Stimulated activated CD8-positive, alpha-beta memory T cell treated with anti-CD3 and anti-CD28 coated beads, Interleukin-15, amount 100 ng/mL, for 48 hours (primary cell): Measurements from ENCODE around the gene KNG1.
A peak's percentile ranks its signal among the peaks of the same experiment; 100 is the strongest.
"Not testable (repeated sequence)": the region's sequence is repeated elsewhere in the genome, so short reads cannot be mapped to it uniquely, and the experiment has no call there.

Experiments used
- DNase-seq, 2 donors: peaks; one replicate each; pipeline ENCODE4 v3.0.0-alpha.2; 2020; ENCODE audit warnings: low read depth in 2 of 2

KNG1 gene

DNA sequence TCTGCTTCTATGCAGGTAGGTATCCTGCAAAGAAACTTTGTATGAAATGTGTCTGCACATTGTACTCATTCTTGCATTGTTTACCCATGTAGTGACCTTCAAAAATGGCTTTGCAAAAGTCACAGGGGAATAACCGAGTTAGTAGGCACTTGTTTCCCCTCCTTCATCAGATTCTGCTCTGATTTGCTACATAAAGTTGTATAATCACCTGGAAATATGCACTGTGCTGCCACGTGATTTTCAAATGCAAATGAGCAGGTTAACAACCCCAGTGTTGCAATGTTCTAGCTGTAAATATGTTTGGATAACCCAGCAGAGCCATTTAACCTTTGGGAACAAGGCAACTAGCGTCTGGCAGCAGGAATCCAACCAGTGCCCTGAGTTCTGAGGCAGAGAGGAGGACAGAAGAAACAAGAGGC, at the start of gene KNG1:
Gene KNG1, plus strand, starts transcription at position 321 of the 419 bp plus-strand sequence. CDS start 184 bp downstream, outside the sequence.
- no peak for DNase-seq

DNA sequence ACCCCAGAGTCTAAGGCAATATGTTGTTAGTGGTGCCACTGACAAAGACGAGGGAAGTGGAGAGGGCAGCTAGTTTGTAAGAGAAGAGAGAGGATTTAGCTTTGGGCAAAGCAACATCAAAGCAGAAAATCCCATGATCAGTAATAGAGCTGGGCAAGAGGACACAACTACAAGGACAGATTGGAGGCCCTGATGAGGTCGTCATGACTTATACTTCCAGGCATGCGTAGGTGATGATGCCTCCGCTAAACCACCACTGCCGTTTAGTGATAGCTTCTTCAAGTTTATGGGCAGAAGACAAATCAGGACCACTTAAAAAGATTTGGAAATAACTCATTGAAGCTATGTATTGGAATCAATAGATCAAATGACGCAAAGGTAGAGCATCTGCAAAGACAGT, 48.7 kb upstream of the KNG1 start:
- DNase-seq = no peak

- DNase-seq = no peak
Measured at GRCh38 chr3:186669378-186670084, 47.6 kb upstream of the KNG1 start.

- DNase-seq = no peak
Measured at GRCh38 chr3:186670155-186670554, 47.0 kb upstream of the KNG1 start.

- no peak for DNase-seq
Measured at GRCh38 chr3:186671051-186671450, 46.1 kb upstream of the KNG1 start.

GRCh38 chr3:186678604-186679003, 38.6 kb upstream of the KNG1 start:
- no peak for DNase-seq

DNA sequence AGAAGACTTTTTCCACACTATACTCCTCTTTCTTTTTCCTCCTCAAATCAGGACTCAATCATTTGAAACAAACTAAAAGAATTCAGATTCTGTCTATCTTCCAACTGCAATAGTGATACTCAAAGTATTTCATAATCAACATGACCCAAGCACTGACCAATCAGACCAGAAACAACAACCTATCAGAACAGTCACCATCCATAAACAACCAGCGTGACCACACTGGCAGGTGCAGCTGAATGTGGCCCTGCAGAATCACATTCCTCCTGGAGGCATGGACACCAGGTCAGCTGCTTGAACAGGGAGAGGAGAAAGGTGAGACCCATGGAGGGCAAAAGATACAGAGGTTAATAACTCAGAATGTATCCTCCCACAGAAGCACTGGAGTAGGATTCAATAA, 38.0 kb upstream of the KNG1 start:
- DNase-seq = no peak

DNA sequence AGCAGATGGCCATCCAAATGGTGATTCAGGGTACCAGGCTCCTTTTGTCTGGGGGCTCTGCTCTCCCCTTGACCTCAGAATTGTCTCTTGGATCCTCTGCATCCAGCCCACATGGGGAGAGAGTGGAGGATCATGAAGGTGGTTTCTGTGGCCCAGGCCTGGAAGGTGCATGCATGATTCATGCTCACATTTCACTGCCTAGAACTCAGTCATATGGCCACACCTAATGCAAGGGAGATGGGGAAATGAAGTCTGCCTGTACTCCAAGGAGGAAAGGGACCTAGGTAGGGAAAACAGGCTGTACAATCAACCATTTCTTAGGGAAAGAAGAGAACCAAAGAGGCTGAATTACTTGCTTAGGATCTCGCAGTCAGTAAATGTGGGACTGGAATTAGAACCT, 36.3 kb upstream of the KNG1 start:
- DNase-seq = no peak

- no peak for DNase-seq
Measured at GRCh38 chr3:186682812-186683211, 34.3 kb upstream of the KNG1 start.

GRCh38 chr3:186683979-186684378, 33.2 kb upstream of the KNG1 start:
- DNase-seq = no peak

DNA sequence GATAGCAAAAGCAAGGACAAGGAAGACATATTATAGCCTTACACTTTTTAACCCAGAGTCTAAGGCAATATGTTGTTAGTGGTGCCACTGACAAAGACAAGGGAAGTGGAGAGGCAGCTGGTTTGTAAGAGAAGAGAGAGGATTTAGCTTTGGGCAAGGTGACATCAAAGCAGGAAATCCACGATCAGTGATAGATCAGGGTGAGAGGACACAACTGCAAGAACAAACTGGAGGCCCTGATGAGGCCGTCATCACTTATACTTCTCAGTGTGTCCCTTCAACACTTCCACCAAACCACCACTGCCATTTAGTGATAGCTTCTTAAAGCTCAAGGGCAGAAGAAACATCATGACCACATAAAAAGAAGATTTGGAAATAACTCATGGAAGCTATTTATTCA, 30.7 kb upstream of the KNG1 start:
- not testable (repeated sequence) for DNase-seq

DNA sequence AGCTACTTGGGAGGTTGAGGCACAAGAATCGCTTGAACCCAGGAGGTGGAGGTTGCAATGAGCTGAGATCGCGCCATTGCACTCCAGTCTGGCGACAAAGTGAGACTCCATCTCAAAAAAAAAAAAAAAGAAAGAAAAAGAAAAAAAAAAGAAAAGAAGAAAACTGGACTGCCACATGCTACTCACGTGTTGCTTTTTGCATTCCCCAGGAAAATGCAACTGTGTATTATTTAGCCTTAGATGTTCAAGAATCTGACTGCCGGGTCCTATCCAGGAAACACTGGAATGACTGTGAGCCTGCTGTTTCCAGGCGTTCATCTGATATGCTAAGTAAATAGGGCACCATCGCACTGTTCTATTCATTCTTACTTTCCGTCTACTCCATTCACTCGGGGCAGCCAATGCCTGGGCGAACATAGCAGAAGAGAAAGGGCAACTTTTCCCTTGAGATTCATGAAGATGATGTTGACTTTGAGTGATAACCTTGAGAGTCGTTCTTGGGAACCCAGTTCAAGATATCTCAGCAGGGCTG, 30.0 kb upstream of the KNG1 start:
- no peak for DNase-seq

DNA sequence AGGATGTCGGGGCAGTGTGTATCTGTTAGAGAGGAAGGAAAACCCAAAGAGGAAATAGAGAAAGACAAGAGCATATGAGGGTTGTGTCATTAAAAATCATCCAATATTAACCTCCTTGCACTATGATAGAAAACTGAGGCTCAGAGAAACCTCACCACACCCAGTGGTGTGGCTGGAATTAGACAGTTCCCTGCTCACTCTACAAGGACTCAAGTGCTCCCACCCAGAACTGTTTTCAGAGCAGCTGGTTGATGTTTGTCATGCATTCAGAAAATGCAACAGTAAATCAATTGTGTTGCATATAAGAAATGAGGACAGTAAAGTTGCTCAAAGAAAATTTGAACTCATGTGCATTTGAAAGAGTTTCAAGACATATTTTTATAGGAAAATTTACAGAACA, 26.9 kb upstream of the KNG1 start:
- DNase-seq = not testable (repeated sequence)

DNA sequence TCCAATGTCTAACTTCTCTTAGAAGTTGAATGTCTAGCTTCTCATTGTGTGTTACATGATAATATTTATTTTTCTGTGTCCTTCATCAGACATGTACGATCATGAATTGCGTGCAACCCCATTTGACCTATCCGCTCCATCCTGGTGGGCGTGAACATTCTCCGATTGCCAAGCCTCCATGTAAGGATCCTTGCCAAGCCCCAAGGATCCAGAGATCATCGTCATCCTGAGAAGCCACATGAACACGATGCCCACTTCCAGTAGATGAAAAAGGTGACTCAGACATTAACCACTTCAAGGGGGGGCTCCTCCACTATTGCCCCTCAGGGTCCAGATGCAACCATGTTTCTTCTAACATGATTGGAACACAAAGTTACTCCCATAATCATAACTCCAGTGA, 25.5 kb upstream of the KNG1 start:
- no peak for DNase-seq

DNA sequence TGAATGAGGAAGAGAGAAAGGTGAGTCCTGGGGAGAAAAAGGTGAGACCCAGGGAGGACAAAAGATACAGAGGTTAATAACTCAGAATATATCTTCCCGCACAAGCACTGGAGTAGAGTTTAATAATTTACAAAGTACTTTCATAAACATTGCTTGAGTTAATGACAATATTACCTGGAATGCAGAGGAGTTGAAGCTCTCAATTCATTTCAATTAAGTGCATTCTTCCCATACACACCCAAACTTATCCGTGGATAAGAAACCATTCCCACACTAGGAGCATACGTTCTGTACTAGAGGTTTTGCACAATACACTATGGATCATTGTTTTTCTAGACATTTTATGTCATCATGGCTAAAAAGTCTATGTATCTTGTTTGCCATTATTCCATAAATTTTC, 23.3 kb upstream of the KNG1 start:
- DNase-seq = no peak

DNA sequence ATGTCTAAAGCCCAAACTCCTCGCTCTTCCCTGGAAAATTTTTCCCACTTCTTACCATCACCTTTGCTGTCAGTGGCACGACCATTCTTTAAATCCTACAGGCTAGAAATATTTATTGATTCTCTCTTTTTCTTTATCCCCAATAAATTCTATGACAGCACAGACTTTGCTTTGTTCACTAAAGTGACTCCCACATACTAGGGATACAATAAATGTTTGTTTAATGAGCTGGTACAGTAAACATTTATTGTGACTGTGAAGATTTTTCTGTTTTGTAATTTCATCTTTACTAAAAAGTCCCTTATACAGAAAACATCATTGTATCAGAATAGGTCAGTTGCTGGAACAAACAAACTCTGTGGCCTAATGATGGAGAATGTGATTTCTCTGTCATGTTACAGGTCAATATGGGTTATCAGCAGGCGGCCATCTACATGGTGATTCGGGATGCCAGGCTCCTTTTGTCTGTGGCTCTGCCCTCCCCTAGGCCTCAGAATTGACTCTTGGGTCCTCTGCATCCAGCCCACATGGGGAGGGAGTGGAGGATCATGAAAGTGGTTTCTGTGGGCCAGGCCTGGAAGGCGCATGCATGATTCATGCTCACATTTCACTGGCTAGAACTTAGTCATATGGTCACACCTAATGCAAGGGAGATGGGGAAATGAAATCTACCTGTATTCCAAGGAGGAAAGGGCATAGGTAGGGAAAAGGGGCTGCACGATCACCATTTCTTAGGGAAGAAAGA, 22.7 kb upstream of the KNG1 start:
- no peak for DNase-seq

GRCh38 chr3:186696522-186696921, 20.6 kb upstream of the KNG1 start:
- DNase-seq = no peak

DNA sequence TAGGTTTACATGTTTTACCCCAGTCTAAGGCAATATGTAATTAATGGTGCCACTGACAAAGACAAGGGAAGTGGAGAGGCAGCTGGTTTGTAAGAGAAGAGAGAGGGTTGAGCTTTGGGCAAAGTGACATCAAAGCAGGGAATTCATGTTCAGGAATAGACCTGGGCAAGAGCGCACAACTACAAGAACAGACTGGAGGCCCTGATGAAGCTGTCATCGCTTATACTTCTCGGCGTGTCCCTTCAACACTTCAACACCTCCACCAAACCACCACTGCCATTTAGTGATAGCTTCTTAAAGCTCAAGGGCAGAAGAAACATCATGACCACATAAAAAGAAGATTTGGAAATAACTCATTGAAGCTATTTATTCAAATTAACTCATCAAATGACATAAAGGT, 19.6 kb upstream of the KNG1 start:
- no peak for DNase-seq

DNA sequence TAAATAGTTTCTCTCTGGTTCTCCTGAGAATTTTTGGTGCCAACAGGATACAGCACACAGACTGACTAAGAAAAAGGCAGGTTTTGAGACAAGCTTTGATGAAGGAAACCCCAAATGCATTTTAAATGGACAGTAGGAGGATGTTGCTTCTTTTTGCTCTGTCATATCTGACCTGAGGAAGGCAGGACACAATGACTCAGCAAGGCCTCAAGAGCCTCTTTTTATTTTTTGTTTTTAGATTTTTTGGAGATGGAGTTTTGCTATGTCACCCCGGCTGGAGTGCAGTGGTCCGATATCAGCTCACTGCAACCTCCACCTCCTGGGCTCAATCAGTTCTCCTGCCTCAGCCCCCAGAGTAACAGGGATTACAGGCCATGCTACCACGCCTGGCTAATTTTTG, 16.9 kb upstream of the KNG1 start:
- no peak for DNase-seq

GRCh38 chr3:186702451-186702850, 14.7 kb upstream of the KNG1 start:
- DNase-seq = not testable (repeated sequence)

- DNase-seq = peak; percentile 36 to 56
Measured at GRCh38 chr3:186705882-186706780, 11.0 kb upstream of the KNG1 start.
